GM18498 (cell line): ENCODE results near the gene GALNT8.
"Not testable (repeated sequence)": the region's sequence is repeated elsewhere in the genome, so short reads cannot be mapped to it uniquely, and the experiment has no call there.

Experiments used
- ATAC-seq: cut with Tn5 transposase; IDR thresholded peaks from one replicate; pipeline ENCODE4 v1.9.1; 2021; ENCODE audit warnings: mild to moderate bottlenecking, moderate library complexity; ENCODE audit not compliant: unreplicated experiment

Gene GALNT8, protein sequence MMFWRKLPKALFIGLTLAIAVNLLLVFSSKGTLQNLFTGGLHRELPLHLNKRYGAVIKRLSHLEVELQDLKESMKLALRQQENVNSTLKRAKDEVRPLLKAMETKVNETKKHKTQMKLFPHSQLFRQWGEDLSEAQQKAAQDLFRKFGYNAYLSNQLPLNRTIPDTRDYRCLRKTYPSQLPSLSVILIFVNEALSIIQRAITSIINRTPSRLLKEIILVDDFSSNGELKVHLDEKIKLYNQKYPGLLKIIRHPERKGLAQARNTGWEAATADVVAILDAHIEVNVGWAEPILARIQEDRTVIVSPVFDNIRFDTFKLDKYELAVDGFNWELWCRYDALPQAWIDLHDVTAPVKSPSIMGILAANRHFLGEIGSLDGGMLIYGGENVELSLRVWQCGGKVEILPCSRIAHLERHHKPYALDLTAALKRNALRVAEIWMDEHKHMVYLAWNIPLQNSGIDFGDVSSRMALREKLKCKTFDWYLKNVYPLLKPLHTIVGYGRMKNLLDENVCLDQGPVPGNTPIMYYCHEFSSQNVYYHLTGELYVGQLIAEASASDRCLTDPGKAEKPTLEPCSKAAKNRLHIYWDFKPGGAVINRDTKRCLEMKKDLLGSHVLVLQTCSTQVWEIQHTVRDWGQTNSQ

DNA sequence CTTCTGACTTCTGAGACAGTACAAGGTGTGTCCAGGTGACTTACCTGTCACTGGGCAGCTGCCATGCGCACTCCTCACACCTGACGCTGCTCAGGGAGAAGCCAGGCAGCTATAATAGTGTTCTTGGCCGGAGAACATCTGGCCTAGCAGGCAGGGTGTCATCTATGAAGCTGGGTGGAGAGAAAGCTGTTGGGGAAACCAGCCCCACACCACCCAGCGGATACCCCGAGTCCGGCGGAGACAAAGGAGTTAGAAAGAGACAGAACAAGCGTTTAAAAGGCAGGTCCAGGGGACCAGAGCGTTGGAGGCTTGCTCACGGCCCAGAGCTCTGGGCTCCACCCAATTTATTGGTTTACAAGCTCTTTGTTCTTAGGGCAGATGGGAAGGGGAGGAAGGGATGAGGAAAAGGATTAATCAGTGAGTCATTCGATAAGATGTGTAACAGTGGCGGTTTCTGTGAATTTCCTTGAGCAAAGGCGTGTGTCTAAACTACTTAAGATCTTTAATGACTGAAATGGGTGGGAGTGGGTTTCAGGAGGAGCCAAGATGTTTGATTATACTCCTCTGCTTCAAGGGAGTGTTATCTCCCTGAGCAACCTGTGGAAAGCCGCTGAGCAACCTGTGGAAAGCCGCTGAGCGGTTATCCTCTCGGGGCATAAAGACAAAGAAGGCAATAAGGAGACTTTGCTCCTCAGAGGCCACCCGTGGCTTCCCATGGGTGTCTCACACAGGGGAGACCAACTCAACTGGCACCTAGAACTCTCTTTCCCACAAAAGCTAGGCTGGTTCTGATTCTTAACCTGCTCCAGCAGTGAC is at the start of gene GALNT8:
TSS of gene GALNT8 (plus strand) at position 580 of the 816 bp plus-strand sequence. CDS start 278 bp downstream, outside the sequence.
- ATAC-seq = no peak

DNA sequence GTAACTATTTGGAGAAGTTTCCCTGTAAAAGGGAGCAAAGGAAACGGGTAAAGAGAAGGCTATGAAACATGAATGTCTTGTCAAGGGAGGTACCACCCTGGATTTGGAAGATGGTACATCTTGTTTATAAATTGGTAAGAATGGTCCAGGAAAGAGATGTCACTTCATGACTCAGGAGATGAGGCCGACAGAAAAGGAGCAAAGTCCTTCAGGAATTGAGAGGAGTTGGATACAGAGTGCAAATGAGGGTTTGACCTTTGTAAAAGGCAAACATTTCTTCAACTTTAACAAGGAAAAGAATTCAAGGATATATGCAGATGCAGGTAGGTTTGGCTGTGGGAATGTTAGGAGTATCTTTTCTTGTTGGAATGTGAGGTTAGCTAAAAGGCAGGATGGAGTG is 40.5 kb upstream of the GALNT8 start:
- ATAC-seq = no peak

DNA sequence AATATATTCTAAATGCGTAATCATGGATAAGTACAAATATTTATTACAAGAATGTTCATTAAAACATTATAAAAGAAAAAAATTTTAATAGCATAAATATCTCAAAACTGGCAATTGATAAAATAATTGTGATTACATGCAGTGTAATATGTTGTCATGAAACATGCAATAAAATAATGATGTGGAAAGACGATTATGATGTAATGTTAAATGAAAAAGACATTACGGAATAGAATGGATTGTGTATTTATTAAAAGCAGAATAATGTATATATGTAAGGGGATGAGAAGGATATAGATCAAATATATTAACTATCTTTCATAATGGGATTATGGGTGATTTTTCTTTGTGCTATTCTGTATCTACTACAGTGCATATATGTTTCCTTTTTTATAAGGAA is 38.5 kb upstream of the GALNT8 start:
- no peak for ATAC-seq

DNA sequence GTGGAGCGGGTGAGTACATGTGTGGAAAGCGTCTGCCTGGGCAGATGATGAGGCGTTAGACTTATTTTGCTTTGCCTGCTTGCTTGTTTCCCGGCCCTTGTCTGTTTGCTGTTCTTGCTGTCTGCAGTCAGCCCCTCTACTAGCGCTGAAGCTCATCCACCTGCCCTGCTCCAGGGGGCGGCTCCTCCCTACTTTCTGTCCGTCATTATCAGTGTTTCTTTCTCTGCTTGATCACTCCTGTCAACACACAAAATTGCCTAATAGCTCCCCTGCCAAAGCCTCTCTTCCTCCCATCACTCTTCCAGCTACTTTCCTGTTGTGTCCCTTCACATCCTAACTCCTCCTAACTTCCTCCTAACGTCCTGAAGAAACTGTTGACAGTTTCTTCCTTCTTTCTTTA is 34.9 kb upstream of the GALNT8 start:
- no peak for ATAC-seq

DNA sequence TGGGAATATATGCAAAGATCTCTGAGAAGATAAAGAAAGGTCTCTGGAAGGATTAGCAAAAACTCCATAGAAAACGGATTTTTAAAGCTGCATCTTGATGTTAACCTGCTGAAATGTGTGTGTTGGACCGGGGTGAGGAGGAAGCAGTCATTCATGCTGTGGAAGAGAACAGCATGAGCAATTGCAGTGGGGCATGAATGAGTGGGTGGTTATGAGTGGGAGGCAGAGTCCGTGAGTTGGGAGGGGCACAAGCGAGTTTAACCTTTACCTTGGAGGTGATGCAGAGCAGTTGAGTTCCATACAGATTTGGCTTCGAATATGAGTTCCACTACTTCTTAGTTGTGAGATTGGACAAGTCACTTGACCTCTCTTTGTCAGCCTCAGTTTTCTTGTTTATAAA is 29.4 kb upstream of the GALNT8 start:
- ATAC-seq = no peak

DNA sequence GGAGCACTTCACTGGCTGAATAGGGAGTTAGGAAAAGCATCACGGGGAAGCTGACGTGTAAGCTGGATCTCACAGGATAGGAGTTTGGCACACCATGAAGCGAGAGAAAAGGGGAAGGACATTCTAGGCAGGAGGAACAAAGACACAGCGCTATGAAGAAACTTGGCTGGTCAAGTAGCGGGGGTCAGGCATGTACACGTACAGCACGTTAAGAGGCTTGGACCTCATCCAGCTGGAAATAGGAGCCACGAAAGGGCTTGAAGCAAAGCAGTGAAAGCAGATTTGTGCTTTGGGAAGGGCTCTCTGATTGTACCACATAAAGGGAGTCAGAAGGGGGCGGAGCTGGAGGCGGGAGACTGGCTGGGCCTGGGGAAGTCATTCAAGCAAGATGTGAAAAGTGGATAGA is 19.6 kb upstream of the GALNT8 start:
- no peak for ATAC-seq

DNA sequence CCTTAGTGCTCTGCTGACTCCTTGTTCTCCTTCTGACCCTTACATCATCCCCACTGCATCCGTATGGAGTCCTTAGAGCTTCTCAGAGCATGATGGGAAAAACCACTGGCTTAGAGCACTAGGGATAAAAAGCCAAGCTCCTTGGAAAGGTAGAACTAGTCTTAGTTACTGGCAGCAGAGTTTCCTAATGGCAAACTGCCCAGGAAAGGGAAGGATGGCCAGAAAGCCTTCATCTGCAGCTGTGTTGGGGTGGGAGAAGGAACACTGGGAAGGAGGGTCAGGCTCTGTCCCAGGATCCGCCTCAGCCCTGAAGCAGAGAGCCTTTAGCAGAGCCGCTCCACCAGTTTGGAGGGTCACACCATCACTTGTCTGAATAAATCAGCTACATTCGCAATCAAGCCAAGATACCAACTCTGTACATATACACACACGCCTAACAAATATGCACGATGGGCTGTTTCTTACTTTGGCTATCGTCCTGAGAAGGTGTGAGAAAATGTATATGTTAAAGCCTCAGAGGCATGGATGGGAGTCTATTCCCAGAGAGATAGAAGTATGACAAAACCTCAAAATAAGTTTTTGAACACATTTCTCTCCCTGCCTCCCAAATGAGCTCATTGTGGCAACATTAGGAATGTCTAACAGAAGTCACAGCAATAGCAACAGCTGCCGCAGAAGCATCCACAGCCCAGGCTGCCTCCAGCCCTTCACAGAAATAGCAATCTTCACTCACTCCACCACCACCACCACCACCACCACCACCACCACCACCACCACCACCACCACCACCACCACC is 18.6 kb upstream of the GALNT8 start:
- ATAC-seq = no peak

DNA sequence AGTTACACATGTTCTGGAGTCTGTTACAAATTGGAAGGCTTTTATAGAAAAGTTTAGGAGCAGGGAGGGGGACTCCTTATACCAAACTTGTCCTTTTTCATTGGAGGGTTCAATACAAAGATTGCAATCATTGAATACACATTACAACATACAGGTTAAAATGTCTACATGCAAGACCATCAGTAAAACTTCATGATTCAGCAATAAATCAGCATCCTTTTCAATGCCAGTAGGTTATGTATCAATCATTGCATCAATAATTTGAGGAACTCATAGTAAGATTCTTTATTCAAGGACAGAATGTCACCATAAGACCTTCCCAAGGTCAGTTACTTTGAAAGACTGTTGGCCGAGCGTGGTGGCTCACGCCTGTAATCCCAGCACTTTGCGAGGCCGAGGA is 16.5 kb upstream of the GALNT8 start:
- no peak for ATAC-seq

DNA sequence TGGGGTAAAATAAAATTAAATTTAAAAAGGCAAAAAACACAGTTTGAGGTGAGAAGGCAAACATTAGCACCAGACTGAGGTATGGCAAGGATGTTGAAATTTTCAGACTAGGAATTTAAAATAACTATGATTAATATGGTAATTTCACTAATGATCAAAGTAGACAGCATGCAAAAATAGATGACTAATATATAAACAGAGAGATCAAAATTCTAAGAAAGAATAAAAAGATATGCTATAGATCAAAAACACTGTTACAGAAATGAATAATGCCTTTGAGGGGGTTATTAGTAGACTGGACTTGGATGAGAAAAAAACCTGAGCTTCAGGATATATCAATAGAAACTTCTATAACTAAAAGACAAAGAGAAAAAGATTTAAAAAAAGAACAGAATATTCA is 14.4 kb upstream of the GALNT8 start:
- ATAC-seq = no peak

DNA sequence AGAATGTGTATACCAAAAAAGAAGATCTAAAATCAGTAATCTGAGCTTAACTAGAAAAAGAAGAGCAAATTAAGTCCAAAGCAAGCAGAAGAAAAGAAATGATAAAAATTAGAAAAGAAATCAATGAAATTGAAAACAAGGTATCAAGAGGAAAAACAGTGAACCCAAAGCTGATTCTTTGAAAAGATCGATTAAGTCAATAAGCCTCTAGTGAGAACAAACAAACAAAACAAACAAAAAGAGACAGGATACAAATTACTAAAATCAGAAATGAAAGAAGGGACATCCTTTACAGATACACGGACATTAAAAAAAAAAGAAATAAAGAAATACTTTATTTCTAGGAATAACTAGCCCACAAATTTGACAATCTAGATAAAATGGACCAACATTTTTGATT is 12.9 kb upstream of the GALNT8 start:
- no peak for ATAC-seq

DNA sequence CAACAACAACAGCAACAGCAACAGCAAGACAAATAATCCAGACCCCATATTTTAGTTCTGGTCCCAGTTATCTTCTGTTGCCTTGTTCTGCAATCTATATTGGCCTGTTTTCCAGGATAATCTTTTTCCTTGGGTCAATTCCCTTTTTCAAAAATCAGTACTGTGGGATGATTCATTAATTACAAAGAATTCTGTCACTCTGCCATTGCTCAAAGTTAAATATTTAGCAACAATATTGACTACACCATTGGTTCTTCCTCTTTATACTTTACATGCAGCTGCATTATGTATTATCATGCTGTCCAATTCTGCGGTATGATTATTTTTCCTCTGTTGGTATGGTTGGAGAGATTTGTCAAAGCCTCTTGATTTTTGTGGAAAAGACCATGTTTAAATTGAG is 10.1 kb upstream of the GALNT8 start:
- ATAC-seq = no peak

DNA sequence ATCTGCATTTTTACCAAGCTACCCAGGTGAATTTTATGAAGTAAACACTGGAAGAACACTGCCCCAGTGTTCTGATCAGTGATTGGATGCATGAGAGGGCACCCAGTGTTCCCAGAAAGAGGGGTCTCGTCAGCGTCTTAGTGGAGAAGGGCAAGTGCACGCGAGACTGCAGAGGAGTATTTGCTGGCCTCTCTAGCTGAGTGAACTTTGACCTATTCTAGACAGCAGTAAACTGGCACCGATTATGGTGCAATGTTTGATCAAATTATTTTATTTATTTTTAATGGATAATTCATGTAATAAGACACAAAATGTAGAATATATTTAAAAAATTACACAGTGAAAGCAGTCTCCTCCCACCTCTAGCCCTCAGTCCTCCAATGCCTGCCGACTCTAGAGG is 5.3 kb upstream of the GALNT8 start:
- no peak for ATAC-seq

DNA sequence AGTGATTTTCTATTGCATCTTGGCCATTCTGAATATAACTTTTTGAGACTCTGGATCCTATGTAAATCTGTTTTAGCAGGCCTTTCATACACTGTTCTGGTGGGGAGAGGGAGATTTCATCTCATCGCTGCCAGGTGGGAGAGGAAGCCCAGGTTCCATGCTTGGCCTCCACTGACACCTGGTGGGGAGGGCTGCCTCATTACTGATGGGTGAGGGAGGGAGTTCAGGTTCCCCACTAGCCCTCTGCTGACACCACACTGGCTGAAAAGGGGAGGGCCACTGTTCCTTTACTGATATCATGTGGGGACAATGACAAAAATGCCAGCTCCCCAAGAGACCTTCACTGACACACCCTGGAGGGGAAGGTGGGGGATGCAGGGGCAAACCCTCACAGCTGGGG is 2.4 kb upstream of the GALNT8 start:
- ATAC-seq = no peak

DNA sequence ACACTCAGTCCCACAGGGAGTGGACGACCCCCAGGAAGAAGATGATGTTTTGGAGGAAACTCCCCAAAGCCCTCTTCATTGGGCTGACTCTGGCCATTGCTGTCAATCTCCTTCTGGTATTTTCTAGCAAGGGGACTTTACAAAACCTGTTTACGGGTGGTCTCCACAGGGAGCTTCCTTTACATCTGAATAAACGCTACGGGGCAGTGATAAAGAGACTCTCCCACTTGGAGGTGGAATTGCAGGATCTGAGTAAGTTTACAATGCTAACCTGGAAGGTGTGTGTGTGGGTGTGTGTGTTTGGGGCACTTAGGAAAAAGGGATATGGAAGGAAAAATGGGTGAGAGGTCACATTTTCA is 416 bp downstream of the GALNT8 start:
- no peak for ATAC-seq

DNA sequence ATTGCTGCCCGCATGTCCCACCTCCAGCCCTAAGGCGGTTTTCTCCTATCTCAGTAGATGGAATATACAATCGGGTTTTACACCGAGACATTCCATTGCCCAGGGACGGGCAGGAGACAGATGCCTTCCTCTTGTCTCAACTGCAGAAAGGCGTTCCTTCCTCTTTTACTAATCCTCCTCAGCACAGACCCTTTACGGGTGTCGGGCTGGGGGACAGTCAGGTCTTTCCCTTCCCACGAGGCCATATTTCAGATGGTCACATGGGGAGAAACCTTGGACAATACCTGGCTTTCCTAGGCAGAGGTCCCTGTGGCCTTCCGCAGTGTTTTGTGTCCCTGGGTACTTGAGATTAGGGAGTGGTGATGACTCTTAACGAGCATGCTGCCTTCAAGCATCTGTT is 1.4 kb downstream of the GALNT8 start:
- not testable (repeated sequence) for ATAC-seq

DNA sequence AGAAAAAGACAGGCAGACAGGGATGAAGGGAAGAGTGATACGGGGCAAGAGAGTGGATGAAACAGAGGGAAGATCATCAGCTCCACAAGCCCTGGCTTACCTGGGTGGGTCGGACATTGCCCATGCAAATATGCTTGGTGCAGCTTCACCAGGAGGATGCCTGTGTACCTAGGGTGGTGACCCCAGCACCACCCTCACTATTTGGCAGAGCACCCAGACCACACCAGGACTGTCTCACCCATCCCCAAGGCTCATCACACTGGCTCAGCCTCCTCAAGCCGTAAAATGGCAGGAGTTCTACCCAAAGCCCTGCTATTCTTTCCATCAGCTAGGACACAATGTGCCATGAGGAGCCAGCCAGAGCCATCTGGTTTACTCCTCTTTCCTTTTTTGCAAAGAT is 3.0 kb downstream of the GALNT8 start:
- no peak for ATAC-seq

DNA sequence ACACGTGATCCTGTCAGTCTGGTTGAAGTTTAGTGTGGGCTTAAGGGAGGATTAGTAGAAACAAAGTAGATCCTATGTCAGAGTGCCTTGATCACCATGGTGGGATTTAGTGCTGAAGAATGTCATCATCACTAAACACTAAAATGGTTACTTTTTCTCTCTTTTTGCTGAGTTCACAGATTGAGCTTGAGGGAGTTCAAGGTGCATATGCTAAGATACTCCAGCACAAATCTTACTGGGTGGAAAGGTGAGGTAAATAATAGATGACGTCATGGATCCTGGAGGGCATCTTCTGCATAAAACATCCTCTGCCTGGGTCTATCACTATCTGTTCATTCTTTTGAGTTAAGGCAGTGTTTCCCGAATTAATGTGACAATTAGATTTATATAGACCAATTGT is 4.9 kb downstream of the GALNT8 start:
- no peak for ATAC-seq

DNA sequence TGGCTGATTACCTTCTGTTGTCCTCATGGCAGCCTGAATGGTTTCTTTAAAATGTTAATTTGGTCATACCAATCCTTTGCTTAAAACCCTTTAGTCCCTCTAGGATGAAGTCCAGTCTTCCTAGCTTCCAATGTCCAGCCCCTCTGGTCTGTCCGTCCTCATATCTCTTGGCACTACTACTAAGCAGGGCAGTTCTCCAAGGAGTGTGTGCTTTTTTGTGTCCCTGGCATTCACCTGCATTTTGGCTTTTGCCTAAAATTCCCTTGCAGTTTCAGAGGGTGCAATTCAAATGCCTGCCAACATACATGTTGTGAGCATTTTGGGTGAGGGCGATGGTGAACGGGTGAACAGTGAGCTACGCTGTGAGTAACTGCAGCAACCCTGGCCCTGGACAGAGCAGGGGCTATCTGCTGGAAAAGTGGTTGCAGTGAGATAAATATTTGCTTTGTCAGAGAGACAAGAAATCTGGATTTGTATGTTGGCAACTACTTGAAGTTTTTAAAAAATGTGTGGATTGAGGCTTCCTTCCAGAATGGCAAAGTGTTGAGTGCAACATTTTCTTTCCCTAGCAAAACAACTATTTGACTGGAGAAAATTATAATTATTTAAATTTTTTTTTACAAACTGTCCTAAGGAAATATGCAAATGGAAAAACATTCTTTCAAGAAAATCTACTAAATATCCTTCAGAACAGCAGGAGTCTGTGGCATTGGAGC is 14.6 kb downstream of the GALNT8 start:
- no peak for ATAC-seq

DNA sequence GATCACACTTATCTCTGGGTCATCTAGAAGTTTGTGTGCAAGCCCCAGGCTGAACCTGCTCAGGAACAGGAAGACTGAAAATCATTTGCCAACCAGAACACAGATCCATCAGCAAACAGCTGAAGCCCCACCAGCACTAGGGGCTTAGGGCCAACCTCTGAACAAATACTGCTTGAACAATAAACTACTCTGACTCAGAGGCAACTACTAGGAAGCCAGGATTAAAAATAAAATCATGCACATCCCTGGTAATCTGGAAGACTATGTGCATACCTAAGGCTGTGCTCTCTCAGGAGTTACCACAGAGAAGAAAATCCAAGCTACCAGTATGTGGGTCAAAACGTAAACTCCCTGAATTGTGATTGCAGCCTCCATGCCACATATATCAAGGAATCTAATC is 15.9 kb downstream of the GALNT8 start:
- ATAC-seq = no peak

DNA sequence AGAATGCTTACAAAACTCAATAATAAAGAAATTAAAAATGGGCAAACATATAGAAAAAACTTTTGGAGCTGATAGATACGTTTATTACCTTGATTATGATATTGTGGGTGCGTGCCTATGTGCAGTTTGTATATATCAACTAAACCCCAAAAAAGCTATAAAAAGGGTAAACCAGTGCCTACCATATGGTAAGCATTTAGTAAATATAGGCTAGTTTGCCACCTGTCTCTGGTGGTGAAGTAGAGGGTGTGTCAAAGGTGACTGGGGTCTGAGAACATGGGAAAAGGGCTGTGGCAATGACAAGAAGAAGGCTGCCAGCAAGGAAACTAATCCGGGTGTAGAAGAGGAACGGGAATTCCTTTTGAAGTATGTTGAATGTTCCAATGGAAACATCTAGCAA is 18.3 kb downstream of the GALNT8 start:
- no peak for ATAC-seq
